Muscle of leg (tissue), 16 donors: ENCODE measurements around the gene POPDC3. TPM values are rescaled to one million over a fixed set of nuclear protein-coding genes. Genes with fewer than 3 reads are reported as not detected.
"Not testable (repeated sequence)": the region's sequence is repeated elsewhere in the genome, so short reads cannot be mapped to it uniquely, and the experiment has no call there.

Experiments used
- DNase-seq: peaks from one replicate; pipeline ENCODE4 v3.0.0; 2013
- H3K27ac ChIP-seq: one replicate; pipeline ENCODE4 v1.5.1; 2013; ENCODE audit warnings: mild to moderate bottlenecking, low read length, control low read depth
- H3K27me3 ChIP-seq: one replicate; pipeline ENCODE4 v1.6.1; 2013; ENCODE audit warnings: low read length; ENCODE audit not compliant: control insufficient read depth, insufficient read depth
- H3K36me3 ChIP-seq: one replicate; pipeline ENCODE4 v1.6.1; 2013; ENCODE audit warnings: low read length; ENCODE audit not compliant: control insufficient read depth, insufficient read depth
- H3K4me1 ChIP-seq: one replicate; pipeline ENCODE4 v1.6.1; 2013; ENCODE audit warnings: low read length; ENCODE audit not compliant: control insufficient read depth, insufficient read depth
- H3K4me3 ChIP-seq: one replicate; pipeline ENCODE4 v1.5.1; 2013; ENCODE audit warnings: low read length, control low read depth
- H3K9me3 ChIP-seq: replicated peaks from 2 replicates; pipeline ENCODE4 v1.6.1; 2013; ENCODE audit warnings: low read depth, low read length; ENCODE audit not compliant: control insufficient read depth
- WGBS: methylation state at CpG from one replicate; pipeline ENCODE4 v1.1.5; 2013; ENCODE audit warnings: missing lambda C conversion rate; ENCODE audit not compliant: insufficient coverage; 5-methylcytosine and 5-hydroxymethylcytosine counted together
- long read RNA-seq, 11 donors: transcript quantifications; one replicate each; lab custom pipeline, GENCODE V29; 2026
- polyA plus RNA-seq, 8 donors: library from polyadenylated mRNA; unstranded; fragments of 120-200 nt; gene quantifications; one replicate each; pipeline versions ENCODE4 v1.2.1 to v1.2.3, GENCODE V29; 2013; ENCODE audit warnings: inconsistent platforms in 1 of 8, low replicate concordance in 1 of 8; ENCODE audit not compliant: insufficient read length in 8 of 8, insufficient read depth in 1 of 8
- total RNA-seq: library from RNA; stranded (reverse); fragments of 120-200 nt; gene quantifications from one replicate; pipeline ENCODE4 v1.2.4, GENCODE V29; 2013

Gene POPDC3
- total RNA-seq: 48.5 TPM
- polyA plus RNA-seq: 10 to 100 TPM; 48.9 to 72.1 (median 64.0) TPM
- long read RNA-seq, donor 1, transcript POPDC3-203 (4 exons, 1,029 nt): minor isoform, 6 of 21 reads
- long read RNA-seq, donor 1, transcript POPDC3-201 (4 exons, 1,345 nt): major isoform, 7 of 21 reads
- long read RNA-seq, donor 1, partial matches to known transcripts: 8 of 21 reads
- long read RNA-seq, donor 1, other reads (novel, unspliced or antisense): 0 of 21 reads
- long read RNA-seq, donor 2, partial matches to known transcripts: 0 of 2 reads
- long read RNA-seq, donor 2, other reads (novel, unspliced or antisense): 0 of 2 reads
- long read RNA-seq, donor 3, transcript POPDC3-201 (4 exons, 1,345 nt): minor isoform, 8 of 45 reads
- long read RNA-seq, donor 3, transcript POPDC3-203 (4 exons, 1,029 nt): major isoform, 21 of 45 reads
- long read RNA-seq, donor 3, partial matches to known transcripts: 16 of 45 reads
- long read RNA-seq, donor 3, other reads (novel, unspliced or antisense): 0 of 45 reads
- long read RNA-seq, donor 4, transcript POPDC3-201 (4 exons, 1,345 nt): minor isoform, 10 of 37 reads
- long read RNA-seq, donor 4, transcript POPDC3-203 (4 exons, 1,029 nt): major isoform, 19 of 37 reads
- long read RNA-seq, donor 4, partial matches to known transcripts: 6 of 37 reads
- long read RNA-seq, donor 4, other reads (novel, unspliced or antisense): 0 of 37 reads
- long read RNA-seq, donor 5, transcript POPDC3-201 (4 exons, 1,345 nt): minor isoform, 21 of 102 reads
- long read RNA-seq, donor 5, transcript POPDC3-203 (4 exons, 1,029 nt): major isoform, 31 of 102 reads
- long read RNA-seq, donor 5, partial matches to known transcripts: 48 of 102 reads
- long read RNA-seq, donor 5, other reads (novel, unspliced or antisense): 0 of 102 reads
- long read RNA-seq, donor 6, transcript POPDC3-203 (4 exons, 1,029 nt): major isoform, 41 of 113 reads
- long read RNA-seq, donor 6, transcript POPDC3-202 (2 exons, 582 nt): minor isoform, 5 of 113 reads
- long read RNA-seq, donor 6, transcript POPDC3-201 (4 exons, 1,345 nt): minor isoform, 26 of 113 reads
- long read RNA-seq, donor 6, partial matches to known transcripts: 41 of 113 reads
- long read RNA-seq, donor 6, other reads (novel, unspliced or antisense): 0 of 113 reads
- long read RNA-seq, donor 7, transcript POPDC3-203 (4 exons, 1,029 nt): major isoform, 20 of 72 reads
- long read RNA-seq, donor 7, transcript POPDC3-201 (4 exons, 1,345 nt): minor isoform, 19 of 72 reads
- long read RNA-seq, donor 7, partial matches to known transcripts: 33 of 72 reads
- long read RNA-seq, donor 7, other reads (novel, unspliced or antisense): 0 of 72 reads
- long read RNA-seq, donor 8, transcript POPDC3-201 (4 exons, 1,345 nt): minor isoform, 12 of 44 reads
- long read RNA-seq, donor 8, transcript POPDC3-203 (4 exons, 1,029 nt): major isoform, 18 of 44 reads
- long read RNA-seq, donor 8, partial matches to known transcripts: 11 of 44 reads
- long read RNA-seq, donor 8, other reads (novel, unspliced or antisense): 0 of 44 reads
- long read RNA-seq, donor 9, transcript POPDC3-201 (4 exons, 1,345 nt): minor isoform, 8 of 45 reads
- long read RNA-seq, donor 9, transcript POPDC3-203 (4 exons, 1,029 nt): major isoform, 20 of 45 reads
- long read RNA-seq, donor 9, partial matches to known transcripts: 17 of 45 reads
- long read RNA-seq, donor 9, other reads (novel, unspliced or antisense): 0 of 45 reads
- long read RNA-seq, donor 10, transcript POPDC3-201 (4 exons, 1,345 nt): minor isoform, 22 of 94 reads
- long read RNA-seq, donor 10, transcript POPDC3-203 (4 exons, 1,029 nt): major isoform, 35 of 94 reads
- long read RNA-seq, donor 10, partial matches to known transcripts: 33 of 94 reads
- long read RNA-seq, donor 10, other reads (novel, unspliced or antisense): 0 of 94 reads
- long read RNA-seq, donor 11, transcript POPDC3-201 (4 exons, 1,345 nt): minor isoform, 12 of 54 reads
- long read RNA-seq, donor 11, transcript POPDC3-203 (4 exons, 1,029 nt): major isoform, 17 of 54 reads
- long read RNA-seq, donor 11, partial matches to known transcripts: 25 of 54 reads
- long read RNA-seq, donor 11, other reads (novel, unspliced or antisense): 0 of 54 reads

GRCh38 chr6:105179244-105180065 is at the start of gene POPDC3:
POPDC3 (minus strand) TSS chr6:105180014; CDS start chr6:105161909, 18,105 bp downstream.
- H3K9me3 ChIP-seq: no peaks in the 10 kb centered on the region
- peaks cover 17% of the 10 kb centered on the region for H3K27me3 ChIP-seq
- no peaks in the 10 kb centered on the region for H3K36me3 ChIP-seq
- H3K4me3 ChIP-seq: peak within 1 kb of the TSS; percentile 55
- peak; percentile 63 for DNase-seq
- WGBS: 1% methylated on average over 88 of the region's 90 CpGs
- peaks cover 2% of the 10 kb centered on the region for H3K4me1 ChIP-seq
- peak within 1 kb of the TSS; percentile 93 for H3K27ac ChIP-seq

DNA sequence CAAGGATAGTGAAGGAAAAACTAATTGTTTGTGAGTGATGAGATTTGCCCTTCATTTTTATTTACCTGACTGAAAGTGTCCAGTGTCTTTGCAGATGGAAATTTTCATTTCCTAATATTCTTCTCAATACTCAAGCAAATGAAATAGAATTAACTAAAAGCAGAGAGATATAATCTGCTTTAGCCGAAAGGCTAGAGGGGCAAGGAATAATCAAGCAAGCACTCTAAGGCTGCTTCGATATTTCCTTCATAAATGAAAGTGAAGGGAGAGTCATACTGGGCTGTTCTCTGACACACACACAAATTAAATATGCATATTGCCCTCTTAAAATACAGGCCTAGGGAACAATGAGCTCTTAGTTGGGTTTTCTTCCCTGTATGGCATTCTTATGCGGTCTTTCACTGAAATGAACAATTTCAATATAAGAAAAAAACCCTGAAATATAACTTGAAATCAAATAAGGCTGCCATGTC is 47.5 kb upstream of the POPDC3 start:
- H3K36me3 ChIP-seq: no peaks in the 10 kb centered on the region
- H3K27me3 ChIP-seq: no peaks in the 10 kb centered on the region
- no peaks in the 10 kb centered on the region for H3K9me3 ChIP-seq
- no peak for DNase-seq
- H3K27ac ChIP-seq: no peak overlapping the region
- WGBS: no CpG with 5 or more reads among the region's 3 CpGs
- no peaks in the 10 kb centered on the region for H3K4me1 ChIP-seq
- no peak overlapping the region for H3K4me3 ChIP-seq

DNA sequence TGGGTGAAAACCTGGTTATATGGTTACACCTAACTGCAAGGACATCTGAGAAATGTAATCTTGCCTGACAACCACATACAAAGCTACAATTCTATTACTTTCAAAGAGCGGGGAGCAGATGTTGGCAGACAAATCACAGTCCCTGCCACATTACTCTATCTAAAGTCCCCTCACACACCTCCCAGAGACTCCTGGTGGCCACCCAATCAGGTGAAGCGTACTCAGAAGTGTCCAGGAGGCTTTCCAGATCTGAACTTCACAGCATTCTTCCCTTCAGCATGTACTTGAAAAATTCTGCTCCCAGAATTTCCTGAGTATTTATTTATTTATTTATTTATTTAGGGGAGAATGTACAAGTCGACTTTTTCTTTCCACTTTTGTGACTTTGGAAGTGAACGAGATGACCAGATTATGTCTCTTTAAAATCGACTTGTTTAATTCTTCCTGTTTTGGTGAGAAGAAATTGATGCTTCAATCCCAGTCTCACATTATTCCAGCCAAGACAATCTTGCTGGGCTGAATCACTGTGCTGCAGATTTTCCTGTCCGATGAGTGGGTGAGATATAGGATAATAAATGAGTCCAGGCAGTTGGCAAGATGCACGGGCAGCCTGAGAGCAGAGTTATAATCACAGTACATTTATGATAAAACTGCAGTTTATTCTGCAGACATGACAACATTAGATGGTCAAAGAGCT is 46.9 kb upstream of the POPDC3 start:
- Histone ChIP-seq H3K9me3 (no peaks in the 10 kb centered on the region), H3K4me1 (no peaks in the 10 kb centered on the region), H3K4me3 (no peak overlapping the region), H3K27ac (no peak overlapping the region), H3K36me3 (no peaks in the 10 kb centered on the region), H3K27me3 (no peaks in the 10 kb centered on the region)
- DNase-seq: no peak
- WGBS: no CpG with 5 or more reads among the region's 7 CpGs

- Histone ChIP-seq H3K36me3 (no peaks in the 10 kb centered on the region), H3K4me3 (no peak overlapping the region), H3K9me3 (no peaks in the 10 kb centered on the region), H3K27me3 (no peaks in the 10 kb centered on the region), H3K27ac (no peak overlapping the region), H3K4me1 (peaks cover 5% of the 10 kb centered on the region)
- WGBS: no CpG with 5 or more reads among the region's 1 CpG
- DNase-seq: no peak
Measured at GRCh38 chr6:105223242-105223641, 43.4 kb upstream of the POPDC3 start.

DNA sequence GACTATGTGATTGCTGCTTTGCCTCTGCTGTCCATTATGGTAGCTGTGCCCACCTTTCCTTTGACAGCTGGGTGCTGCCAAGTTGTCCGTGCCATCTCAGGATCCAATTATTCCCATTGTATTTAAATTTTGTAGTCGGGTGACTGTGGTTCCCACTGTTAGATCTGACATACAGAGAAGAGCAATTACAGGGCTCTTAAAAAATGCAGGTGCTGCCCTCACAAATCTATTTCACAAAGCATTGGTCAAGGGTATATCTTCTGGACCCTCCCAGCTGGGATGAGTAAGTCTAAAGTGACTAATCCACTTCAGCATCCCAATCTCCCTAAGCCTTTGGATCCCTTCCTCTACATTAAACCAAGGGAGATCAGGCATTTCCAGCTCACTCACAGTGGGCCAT is 41.4 kb upstream of the POPDC3 start:
- not testable (repeated sequence) for H3K36me3 ChIP-seq, H3K4me3 ChIP-seq, H3K9me3 ChIP-seq, H3K27me3 ChIP-seq, H3K27ac ChIP-seq, H3K4me1 ChIP-seq, DNase-seq
- WGBS: no CpG with 5 or more reads among the region's 2 CpGs

GRCh38 chr6:105220186-105220585 is 40.4 kb upstream of the POPDC3 start:
- Histone ChIP-seq H3K36me3 (no peaks in the 10 kb centered on the region), H3K4me3 (no peak overlapping the region), H3K4me1 (peaks cover 5% of the 10 kb centered on the region), H3K27ac (no peak overlapping the region), H3K9me3 (no peaks in the 10 kb centered on the region), H3K27me3 (no peaks in the 10 kb centered on the region)
- DNase-seq: peak; percentile 31
- WGBS: 75% methylated on average over 1 of the region's 5 CpGs

- 88% methylated on average over 7 of the region's 9 CpGs for WGBS
- not testable (repeated sequence) for H3K27ac ChIP-seq, H3K4me1 ChIP-seq, H3K36me3 ChIP-seq, DNase-seq, H3K27me3 ChIP-seq, H3K9me3 ChIP-seq, H3K4me3 ChIP-seq
Measured at GRCh38 chr6:105219218-105219617, 39.4 kb upstream of the POPDC3 start.

GRCh38 chr6:105215506-105215905 is 35.7 kb upstream of the POPDC3 start:
- H3K9me3 ChIP-seq: no peaks in the 10 kb centered on the region
- H3K4me1 ChIP-seq: no peaks in the 10 kb centered on the region
- no peaks in the 10 kb centered on the region for H3K36me3 ChIP-seq
- no peak overlapping the region for H3K27ac ChIP-seq
- no peak for DNase-seq
- no CpG with 5 or more reads among the region's 3 CpGs for WGBS
- H3K27me3 ChIP-seq: no peaks in the 10 kb centered on the region
- no peak overlapping the region for H3K4me3 ChIP-seq
